Measurements from ENCODE around the gene WBP11. TPM values are rescaled to one million over a fixed set of nuclear protein-coding genes. Genes with fewer than 3 reads are reported as not detected.
"Not testable (repeated sequence)": the region's sequence is repeated elsewhere in the genome, so short reads cannot be mapped to it uniquely, and the experiment has no call there.

The WBP11 gene
- total and polyA plus RNA-seq, 2 donors: 27.7 to 32.9 TPM

GRCh38 chr12:14774074-14774905 is 29.0 kb downstream of the WBP11 start:
- WGBS: 1% methylated on average over 67 of the region's 67 CpGs
- peak overlapping the region; percentile 98 for H3K27ac ChIP-seq (ENCODE audit: low read depth)
- peak; percentile 95 for DNase-seq (ENCODE audit: extremely low spot score)

GRCh38 chr12:14773685-14774073 is 29.6 kb downstream of the WBP11 start:
- Histone ChIP-seq H3K4me1 (ENCODE audit: insufficient read depth) (peaks cover 2% of the 10 kb centered on the region), H3K27ac (ENCODE audit: low read depth) (peak overlapping the region; percentile 63), H3K4me3 (ENCODE audit: low read depth, low read length) (peak overlapping the region; percentile 62), H3K36me3 (ENCODE audit: insufficient read depth) (no peaks in the 10 kb centered on the region)
- 22% methylated on average over 16 of the region's 16 CpGs for WGBS
- no peak for DNase-seq (ENCODE audit: extremely low spot score)

More at GRCh38 chr12:14774074-14774905, 29.0 kb downstream of the WBP11 start:
- Histone ChIP-seq H3K36me3 (ENCODE audit: insufficient read depth) (no peaks in the 10 kb centered on the region), H3K4me1 (ENCODE audit: insufficient read depth) (no peaks in the 10 kb centered on the region), H3K4me3 (ENCODE audit: low read depth, low read length) (peak overlapping the region; percentile 62)

GRCh38 chr12:14772946-14773345 is 30.3 kb downstream of the WBP11 start:
- no peak overlapping the region for H3K4me3 ChIP-seq (ENCODE audit: low read depth, low read length)

GRCh38 chr12:14771651-14772137 is 31.6 kb downstream of the WBP11 start:
- peak overlapping the region; percentile 15 for H3K4me3 ChIP-seq (ENCODE audit: low read depth, low read length)
- H3K27ac ChIP-seq (ENCODE audit: low read depth): no peak overlapping the region
- H3K36me3 ChIP-seq (ENCODE audit: insufficient read depth): no peaks in the 10 kb centered on the region
- H3K4me1 ChIP-seq (ENCODE audit: insufficient read depth): peaks cover 2% of the 10 kb centered on the region
- 32% methylated on average over 6 of the region's 6 CpGs for WGBS
- DNase-seq (ENCODE audit: extremely low spot score): no peak

More at GRCh38 chr12:14772946-14773345, 30.3 kb downstream of the WBP11 start:
- DNase-seq (ENCODE audit: extremely low spot score): no peak
- Histone ChIP-seq H3K27ac (ENCODE audit: low read depth) (no peak overlapping the region), H3K36me3 (ENCODE audit: insufficient read depth) (no peaks in the 10 kb centered on the region), H3K4me1 (ENCODE audit: insufficient read depth) (peaks cover 2% of the 10 kb centered on the region)
- WGBS: 91% methylated on average over 5 of the region's 5 CpGs

- Histone ChIP-seq H3K4me3 (ENCODE audit: low read depth, low read length) (peak overlapping the region; percentile 73), H3K27ac (ENCODE audit: low read depth) (peak overlapping the region; percentile 90), H3K4me1 (ENCODE audit: insufficient read depth) (peaks cover 2% of the 10 kb centered on the region), H3K36me3 (ENCODE audit: insufficient read depth) (no peaks in the 10 kb centered on the region)
- DNase-seq (ENCODE audit: extremely low spot score): peak; percentile 98
- under 1% methylated on average over 56 of the region's 56 CpGs for WGBS
These were observed 32.5 kb downstream of the WBP11 start for GRCh38 chr12:14770496-14771461.

- WGBS: under 1% methylated on average over 38 of the region's 38 CpGs
- no peak for DNase-seq (ENCODE audit: extremely low spot score)
These were observed 33.2 kb downstream of the WBP11 start for GRCh38 chr12:14769969-14770495.

GRCh38 chr12:14769466-14769968 is 33.8 kb downstream of the WBP11 start:
- Histone ChIP-seq H3K4me1 (ENCODE audit: insufficient read depth) (peaks cover 2% of the 10 kb centered on the region), H3K27ac (ENCODE audit: low read depth) (peak overlapping the region; percentile 70), H3K36me3 (ENCODE audit: insufficient read depth) (peaks cover 2% of the 10 kb centered on the region), H3K4me3 (ENCODE audit: low read depth, low read length) (peak overlapping the region; percentile 73)
- WGBS: 6% methylated on average over 26 of the region's 26 CpGs
- no peak for DNase-seq (ENCODE audit: extremely low spot score)

More at GRCh38 chr12:14769969-14770495, 33.2 kb downstream of the WBP11 start:
- Histone ChIP-seq H3K36me3 (ENCODE audit: insufficient read depth) (peaks cover 2% of the 10 kb centered on the region), H3K27ac (ENCODE audit: low read depth) (peak overlapping the region; percentile 90), H3K4me1 (ENCODE audit: insufficient read depth) (peaks cover 2% of the 10 kb centered on the region), H3K4me3 (ENCODE audit: low read depth, low read length) (peak overlapping the region; percentile 73)

GRCh38 chr12:14768823-14769405 is 34.4 kb downstream of the WBP11 start:
- H3K4me1 ChIP-seq (ENCODE audit: insufficient read depth): peaks cover 2% of the 10 kb centered on the region
- no peak overlapping the region for H3K27ac ChIP-seq (ENCODE audit: low read depth)
- WGBS: 48% methylated on average over 16 of the region's 16 CpGs
- H3K4me3 ChIP-seq (ENCODE audit: low read depth, low read length): peak overlapping the region; percentile 73
- no peak for DNase-seq (ENCODE audit: extremely low spot score)
- peaks cover 3% of the 10 kb centered on the region for H3K36me3 ChIP-seq (ENCODE audit: insufficient read depth)

GRCh38 chr12:14767617-14768016 is 35.7 kb downstream of the WBP11 start:
- Histone ChIP-seq H3K36me3 (ENCODE audit: insufficient read depth) (peaks cover 3% of the 10 kb centered on the region), H3K27ac (ENCODE audit: low read depth) (no peak overlapping the region), H3K4me1 (ENCODE audit: insufficient read depth) (peaks cover 2% of the 10 kb centered on the region), H3K4me3 (ENCODE audit: low read depth, low read length) (no peak overlapping the region)
- 83% methylated on average over 1 of the region's 1 CpG for WGBS
- DNase-seq (ENCODE audit: extremely low spot score): no peak

GRCh38 chr12:14766649-14767215 is 36.5 kb downstream of the WBP11 start:
- Histone ChIP-seq H3K36me3 (ENCODE audit: insufficient read depth) (peaks cover 4% of the 10 kb centered on the region), H3K4me1 (ENCODE audit: insufficient read depth) (peaks cover 2% of the 10 kb centered on the region), H3K27ac (ENCODE audit: low read depth) (no peak overlapping the region), H3K4me3 (ENCODE audit: low read depth, low read length) (no peak overlapping the region)
- no peak for DNase-seq (ENCODE audit: extremely low spot score)
- 93% methylated on average over 3 of the region's 3 CpGs for WGBS

GRCh38 chr12:14766020-14766419 is 37.3 kb downstream of the WBP11 start:
- not testable (repeated sequence) for H3K4me3 ChIP-seq (ENCODE audit: low read depth, low read length); H3K36me3 ChIP-seq (ENCODE audit: insufficient read depth); DNase-seq (ENCODE audit: extremely low spot score); H3K27ac ChIP-seq (ENCODE audit: low read depth); H3K4me1 ChIP-seq (ENCODE audit: insufficient read depth)
- WGBS: 98% methylated on average over 3 of the region's 3 CpGs

- 96% methylated on average over 2 of the region's 2 CpGs for WGBS
These were observed 37.9 kb downstream of the WBP11 start for GRCh38 chr12:14765398-14765797.

More at GRCh38 chr12:14765398-14765797, 37.9 kb downstream of the WBP11 start:
- Histone ChIP-seq H3K4me1 (ENCODE audit: insufficient read depth) (peaks cover 2% of the 10 kb centered on the region), H3K36me3 (ENCODE audit: insufficient read depth) (peaks cover 5% of the 10 kb centered on the region), H3K4me3 (ENCODE audit: low read depth, low read length) (no peak overlapping the region), H3K27ac (ENCODE audit: low read depth) (no peak overlapping the region)
- no peak for DNase-seq (ENCODE audit: extremely low spot score)

Data from urinary bladder (tissue), 4 donors.